Brain microvascular endothelial cell (primary cell): ENCODE results near the gene ADCY3.

Experiments
- DNase-seq: peaks from one replicate; pipeline ENCODE4 v3.0.0-alpha.2; 2020
- H3K27ac ChIP-seq: fragments of 250-450 bp; sonication (Bioruptor Pico); 2 replicates; pipeline ENCODE4 v1.5.1; 2020; ENCODE audit warnings: mild to moderate bottlenecking, moderate library complexity
- H3K27me3 ChIP-seq: fragments of 250-450 bp; sonication (Bioruptor Pico); replicated peaks from 2 replicates; pipeline ENCODE4 v1.5.1; 2020; ENCODE audit warnings: mild to moderate bottlenecking
- H3K36me3 ChIP-seq: fragments of 250-450 bp; sonication (Bioruptor Pico); replicated peaks from 2 replicates; pipeline ENCODE4 v1.5.1; 2020; ENCODE audit warnings: mild to moderate bottlenecking
- H3K4me3 ChIP-seq: 2 replicates; pipeline ENCODE4 v1.5.1; 2011; ENCODE audit warnings: low read depth, mild to moderate bottlenecking, control low read depth, low read length, moderate library complexity
- in situ Hi-C: cut with HindIII; loops from 2 replicates; pipeline ENCODE4 v1.10.0; 2017; ENCODE audit warnings: low sequenced_read_pairs, low pct_ligation_motif_present
- TF ChIP-seq, protein P1 (sequence below): IDR thresholded peaks from 2 replicates; pipeline ENCODE4 v1.5.1; 2011; ENCODE audit warnings: low read depth, mild to moderate bottlenecking, moderate library complexity, low read length, control low read depth, inconsistent platforms; ENCODE audit errors: missing control alignments

ADCY3 gene

GRCh38 chr2:24932715-24933114 is 12.7 kb upstream of the ADCY3 start:
- no peak for DNase-seq
- H3K27me3 ChIP-seq = no peaks in the 10 kb centered on the region
- H3K4me3 ChIP-seq = no peak overlapping the region
- in situ Hi-C loops = no loop called here
- no peak overlapping the region for H3K27ac ChIP-seq
- TF ChIP-seq, protein P1, sequence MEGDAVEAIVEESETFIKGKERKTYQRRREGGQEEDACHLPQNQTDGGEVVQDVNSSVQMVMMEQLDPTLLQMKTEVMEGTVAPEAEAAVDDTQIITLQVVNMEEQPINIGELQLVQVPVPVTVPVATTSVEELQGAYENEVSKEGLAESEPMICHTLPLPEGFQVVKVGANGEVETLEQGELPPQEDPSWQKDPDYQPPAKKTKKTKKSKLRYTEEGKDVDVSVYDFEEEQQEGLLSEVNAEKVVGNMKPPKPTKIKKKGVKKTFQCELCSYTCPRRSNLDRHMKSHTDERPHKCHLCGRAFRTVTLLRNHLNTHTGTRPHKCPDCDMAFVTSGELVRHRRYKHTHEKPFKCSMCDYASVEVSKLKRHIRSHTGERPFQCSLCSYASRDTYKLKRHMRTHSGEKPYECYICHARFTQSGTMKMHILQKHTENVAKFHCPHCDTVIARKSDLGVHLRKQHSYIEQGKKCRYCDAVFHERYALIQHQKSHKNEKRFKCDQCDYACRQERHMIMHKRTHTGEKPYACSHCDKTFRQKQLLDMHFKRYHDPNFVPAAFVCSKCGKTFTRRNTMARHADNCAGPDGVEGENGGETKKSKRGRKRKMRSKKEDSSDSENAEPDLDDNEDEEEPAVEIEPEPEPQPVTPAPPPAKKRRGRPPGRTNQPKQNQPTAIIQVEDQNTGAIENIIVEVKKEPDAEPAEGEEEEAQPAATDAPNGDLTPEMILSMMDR = no peak
- no peaks in the 10 kb centered on the region for H3K36me3 ChIP-seq

GRCh38 chr2:24930768-24931167 is 10.7 kb upstream of the ADCY3 start:
- Histone ChIP-seq H3K27me3 (no peaks in the 10 kb centered on the region), H3K4me3 (no peak overlapping the region), H3K36me3 (no peaks in the 10 kb centered on the region), H3K27ac (no peak overlapping the region)
- TF ChIP-seq, protein P1 = no peak
- DNase-seq = no peak
- in situ Hi-C loops = no loop called here

GRCh38 chr2:24929230-24929629 is 9.2 kb upstream of the ADCY3 start:
- DNase-seq = no peak
- TF ChIP-seq, protein P1 = no peak
- in situ Hi-C loops = no loop called here
- Histone ChIP-seq H3K27me3 (no peaks in the 10 kb centered on the region), H3K36me3 (no peaks in the 10 kb centered on the region), H3K27ac (no peak overlapping the region), H3K4me3 (no peak overlapping the region)

GRCh38 chr2:24928036-24928435 is 8.0 kb upstream of the ADCY3 start:
- Histone ChIP-seq H3K36me3 (no peaks in the 10 kb centered on the region), H3K27ac (no peak overlapping the region), H3K27me3 (no peaks in the 10 kb centered on the region), H3K4me3 (no peak overlapping the region)
- in situ Hi-C loops = no loop called here
- DNase-seq = no peak
- TF ChIP-seq, protein P1 = peak; percentile 24

GRCh38 chr2:24926602-24927252 is 6.7 kb upstream of the ADCY3 start:
- TF ChIP-seq, protein P1 = no peak
- no peak for DNase-seq
- Histone ChIP-seq H3K36me3 (no peaks in the 10 kb centered on the region), H3K27ac (no peak overlapping the region), H3K27me3 (no peaks in the 10 kb centered on the region), H3K4me3 (no peak overlapping the region)
- in situ Hi-C loops = no loop called here

- H3K4me3 ChIP-seq = no peak overlapping the region
These were observed 6.2 kb upstream of the ADCY3 start for GRCh38 chr2:24926220-24926601.

More at GRCh38 chr2:24926220-24926601, 6.2 kb upstream of the ADCY3 start:
- TF ChIP-seq, protein P1 = no peak
- Histone ChIP-seq H3K27ac (no peak overlapping the region), H3K36me3 (no peaks in the 10 kb centered on the region), H3K27me3 (no peaks in the 10 kb centered on the region)
- in situ Hi-C loops = no loop called here
- no peak for DNase-seq
